HepG2 (cell line): ENCODE results near the gene SAPCD2. TPM values are rescaled to one million over a fixed set of nuclear protein-coding genes. Genes with fewer than 3 reads are reported as not detected.
A peak's percentile ranks its signal among the peaks of the same experiment; 100 is the strongest.

Experiments used
- CAMTA2 ChIP-seq: sonication (generic); formaldehyde crosslinking; IDR thresholded peaks from 2 replicates; pipeline ENCODE4 v1.4.0; 2020; ENCODE audit warnings: mild to moderate bottlenecking, missing genetic modification reagents, borderline replicate concordance
- EP300 ChIP-seq, 3 experiments: sonication (generic) in 1 of 3; formaldehyde crosslinking in 1 of 3; IDR thresholded peaks; 2 replicates each; pipeline versions ENCODE4 v1.5.1 to v1.6.1; 2011 to 2020; ENCODE audit warnings: low read depth in 2 of 3, low read length in 2 of 3, borderline replicate concordance in 1 of 3, improper control_type of control experiment in 1 of 3, mild to moderate bottlenecking in 1 of 3, missing genetic modification reagents in 1 of 3, moderate library complexity in 1 of 3
- ETV6 ChIP-seq: sonication (generic); formaldehyde crosslinking; conservative IDR thresholded peaks from 2 replicates; pipeline ENCODE4 v1.4.0; 2020; ENCODE audit warnings: missing genetic modification reagents
- FOXP1 ChIP-seq, 2 experiments: fragments of 450-650 bp in 1 of 2; IDR thresholded peaks; 2 replicates each; pipeline ENCODE4 v1.6.1; 2017 to 2018; ENCODE audit warnings: antibody characterized with exemption in 1 of 2
- GATAD2A ChIP-seq: IDR thresholded peaks from 2 replicates; pipeline ENCODE4 v1.6.1; 2016
- GRHL1 ChIP-seq: sonication (generic); formaldehyde crosslinking; conservative IDR thresholded peaks from 2 replicates; pipeline ENCODE4 v1.8.0; 2022; ENCODE audit warnings: missing genetic modification reagents
- HCFC1 ChIP-seq: fragments of 150-350 bp; IDR thresholded peaks from 2 replicates; pipeline ENCODE4 v1.6.1; 2014; ENCODE audit warnings: low read depth, low read length
- LCORL ChIP-seq, 2 experiments: fragments of 450-650 bp in 1 of 2; sonication (generic) in 1 of 2; formaldehyde crosslinking in 1 of 2; IDR thresholded peaks; 2 replicates each; pipeline versions ENCODE4 v1.5.0 to v1.6.1; 2017 to 2020; ENCODE audit warnings: antibody characterized with exemption in 1 of 2, missing genetic modification reagents in 1 of 2
- MED13 ChIP-seq: sonication (generic); formaldehyde crosslinking; IDR thresholded peaks from 2 replicates; pipeline ENCODE4 v1.5.0; 2020; ENCODE audit warnings: missing genetic modification reagents
- NFE2 ChIP-seq: sonication (generic); formaldehyde crosslinking; IDR thresholded peaks from 2 replicates; pipeline ENCODE4 v1.4.0; 2020; ENCODE audit warnings: missing genetic modification reagents
- NR2F1 ChIP-seq, 2 experiments: fragments of 450-650 bp in 1 of 2; formaldehyde crosslinking in 1 of 2; IDR thresholded peaks; 2 replicates each; pipeline versions ENCODE4 v1.5.0 to v1.6.1; 2016 to 2020; ENCODE audit warnings: mild to moderate bottlenecking in 1 of 2, missing compliant biosample characterization in 1 of 2, missing genetic modification reagents in 1 of 2, moderate library complexity in 1 of 2
- ONECUT2 ChIP-seq: sonication (generic); formaldehyde crosslinking; IDR thresholded peaks from 2 replicates; pipeline ENCODE4 v1.4.0; 2020; ENCODE audit warnings: missing genetic modification reagents
- PAF1 ChIP-seq: IDR thresholded peaks from 2 replicates; pipeline ENCODE4 v1.6.1; 2016; ENCODE audit warnings: missing genetic modification reagents, missing compliant biosample characterization
- POLR2G ChIP-seq: fragments of 200-400 bp; formaldehyde crosslinking; IDR thresholded peaks from 2 replicates; pipeline ENCODE4 v1.6.1; 2018; ENCODE audit warnings: mild to moderate bottlenecking, low read depth, low read length, moderate library complexity
- RORA ChIP-seq: sonication (generic); formaldehyde crosslinking; IDR thresholded peaks from 2 replicates; pipeline ENCODE4 v1.5.0; 2020; ENCODE audit warnings: mild to moderate bottlenecking, missing genetic modification reagents, moderate library complexity
- SNAPC2 ChIP-seq: sonication (generic); formaldehyde crosslinking; IDR thresholded peaks from 2 replicates; pipeline ENCODE4 v1.8.1; 2022; ENCODE audit warnings: mild to moderate bottlenecking, missing genetic modification reagents
- SP4 ChIP-seq: sonication (generic); formaldehyde crosslinking; IDR thresholded peaks from 2 replicates; pipeline ENCODE4 v1.8.1; 2023; ENCODE audit warnings: mild to moderate bottlenecking, missing genetic modification reagents
- STAT5B ChIP-seq: sonication (generic); formaldehyde crosslinking; IDR thresholded peaks from 2 replicates; pipeline ENCODE4 v1.4.0; 2020; ENCODE audit warnings: missing genetic modification reagents
- TARDBP ChIP-seq: sonication (generic); formaldehyde crosslinking; IDR thresholded peaks from 2 replicates; pipeline ENCODE4 v1.8.0; 2022; ENCODE audit warnings: mild to moderate bottlenecking, missing genetic modification reagents
- TBP ChIP-seq: sonication (generic); formaldehyde crosslinking; IDR thresholded peaks from 2 replicates; pipeline ENCODE4 v1.5.0; 2020; ENCODE audit warnings: missing genetic modification reagents
- TFDP2 ChIP-seq: sonication (generic); formaldehyde crosslinking; IDR thresholded peaks from 2 replicates; pipeline ENCODE4 v1.4.0; 2020; ENCODE audit warnings: missing genetic modification reagents
- U2AF1 ChIP-seq: fragments of 200-400 bp; formaldehyde crosslinking; optimal IDR thresholded peaks from 2 replicates; pipeline ENCODE3; 2017; ENCODE audit warnings: mild to moderate bottlenecking, low read depth, low read length
- ZNF12 ChIP-seq: sonication (generic); formaldehyde crosslinking; IDR thresholded peaks from 2 replicates; pipeline ENCODE4 v1.5.0; 2020; ENCODE audit warnings: missing genetic modification reagents
- ZNF431 ChIP-seq: sonication (generic); formaldehyde crosslinking; IDR thresholded peaks from 2 replicates; pipeline ENCODE4 v1.9.0; 2022; ENCODE audit warnings: missing genetic modification reagents, low read depth, mild to moderate bottlenecking, borderline replicate concordance
- ZNF543 ChIP-seq: sonication (generic); formaldehyde crosslinking; IDR thresholded peaks from 2 replicates; pipeline ENCODE4 v1.4.0; 2020; ENCODE audit warnings: mild to moderate bottlenecking, missing genetic modification reagents
- ZSCAN31 ChIP-seq: sonication (generic); formaldehyde crosslinking; IDR thresholded peaks from 2 replicates; pipeline ENCODE4 v1.5.0; 2020; ENCODE audit warnings: low read depth, mild to moderate bottlenecking, missing genetic modification reagents
- polyA plus RNA-seq, 8 experiments: library from polyadenylated mRNA; depleted of rRNA in 3 of 8; stranded (reverse) in 7 of 8; unstranded in 1 of 8; fragments of >200 nt; fragmentation: Illumina TruSeq in 4 of 8; extraction: Trizol in 4 of 8; gene quantifications; 2 replicates each; pipeline versions ENCODE4 v1.2.1 to v1.2.3, GENCODE V29; 2011 to 2016; ENCODE audit warnings: low read depth in 4 of 8, missing spikeins in 1 of 8, mixed read lengths in 1 of 8; ENCODE audit not compliant: insufficient read depth in 1 of 8
- total RNA-seq, 5 experiments: library from RNA; depleted of rRNA; stranded (reverse); fragments of >200 nt; fragmentation: Illumina TruSeq; extraction: Trizol; gene quantifications; 2 replicates each; pipeline ENCODE4 v1.2.3, GENCODE V29; 2016; ENCODE audit warnings: low read depth in 1 of 5

Gene SAPCD2
- total and polyA plus RNA-seq, 2 of the 13 experiments (the other 11 are each of a cell fraction or from before 2014, with no cell fraction given): 21.9 to 42.8 TPM

- TF ChIP-seq ETV6 (CRISPR knock-in tag) (no peak), ZNF431 (no peak), U2AF1 (peak; percentile 5), GATAD2A (CRISPR knock-in tag) (0 out of 2 replicates have a peak, but pooled peaks have one; percentile 6), HCFC1 (no peak), SP4 (0 out of 2 replicates have a peak, but pooled peaks have one; percentile 35), MED13 (0 out of 2 replicates have a peak, but pooled peaks have one; percentile 8), POLR2G (no peak), GRHL1 (CRISPR knock-in tag) (no peak), SNAPC2 (CRISPR knock-in tag) (no peak), ZNF12 (CRISPR knock-in tag) (no peak), TBP (no peak), FOXP1 (IDR thresholded peaks at IDR 0.05) (no peak), FOXP1 (CRISPR knock-in tag; IDR thresholded peaks at IDR 0.05) (no peak), ZSCAN31 (CRISPR knock-in tag) (0 out of 2 replicates have a peak, but pooled peaks have one; percentile 18), STAT5B (CRISPR knock-in tag) (no peak), TFDP2 (CRISPR knock-in tag) (no peak), ONECUT2 (CRISPR knock-in tag) (no peak), NR2F1 (CRISPR knock-in tag; IDR thresholded peaks at IDR 0.05) (peak in 1 of 2 experiments; percentile 41; a peak in 1 of 4 replicates), RORA (CRISPR knock-in tag) (no peak), NFE2 (CRISPR knock-in tag) (no peak), EP300 (IDR thresholded peaks at IDR 0.05; ENCODE audit: low read depth in 2 of 2, low read length in 2 of 2) (0 out of 4 replicates have a peak, but pooled peaks of 1 of the 2 experiments have one; percentile 17), EP300 (CRISPR knock-in tag; IDR thresholded peaks at IDR 0.05; ENCODE audit: borderline replicate concordance) (no peak), LCORL (IDR thresholded peaks at IDR 0.05) (no peak), LCORL (CRISPR knock-in tag; IDR thresholded peaks at IDR 0.05) (peak; percentile 37; the same call in 1 of the 2 replicates), CAMTA2 (CRISPR knock-in tag) (no peak), ZNF543 (CRISPR knock-in tag) (no peak), PAF1 (no peak), TARDBP (CRISPR knock-in tag) (peak; percentile 47; the same call in 1 of the 2 replicates)
Observed at GRCh38 chr9:137110911-137111787, 40.8 kb upstream of the SAPCD2 start (continued).
